ENCODE results near the gene DLX3.
"Not testable (repeated sequence)": the region's sequence is repeated elsewhere in the genome, so short reads cannot be mapped to it uniquely, and the experiment has no call there.

Gene DLX3

DNA sequence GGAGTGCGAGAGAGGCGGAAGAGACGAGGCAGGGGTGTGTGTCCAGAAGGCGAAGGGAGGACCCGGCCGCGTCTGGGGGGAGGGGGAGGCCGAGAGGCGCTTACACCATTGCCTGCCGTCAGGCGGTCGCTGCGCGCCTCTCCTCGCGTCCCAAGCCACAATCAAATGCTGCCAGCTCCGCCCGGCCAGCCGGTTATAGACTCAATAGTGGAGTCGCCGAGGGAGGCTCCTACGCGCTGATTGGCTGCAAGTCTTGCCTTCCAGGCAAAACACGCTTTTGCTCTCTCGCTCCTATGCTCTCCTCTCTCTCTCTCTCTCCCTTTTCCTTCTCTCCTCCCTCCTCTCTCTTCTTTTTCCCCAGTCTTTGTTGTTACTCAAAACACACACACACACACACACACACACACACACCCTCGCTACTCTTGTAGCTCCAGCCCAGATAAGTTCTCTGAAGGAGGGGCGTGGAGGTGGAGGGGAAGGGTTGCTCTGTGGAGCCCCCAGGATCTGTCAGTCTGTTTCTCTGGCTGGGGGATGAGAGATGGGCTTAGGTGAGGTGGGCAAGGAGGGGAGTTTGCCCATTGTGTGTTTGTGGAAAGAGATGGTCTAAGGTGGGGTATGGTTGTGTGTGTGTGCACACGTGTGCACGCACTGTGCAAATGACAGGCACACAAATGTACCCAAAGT is at the start of gene DLX3:
DLX3 (minus strand) TSS at position 170 of the 684 bp plus-strand sequence. CDS start 226 bp downstream, outside the sequence.
- no peak for DNase-seq

DNA sequence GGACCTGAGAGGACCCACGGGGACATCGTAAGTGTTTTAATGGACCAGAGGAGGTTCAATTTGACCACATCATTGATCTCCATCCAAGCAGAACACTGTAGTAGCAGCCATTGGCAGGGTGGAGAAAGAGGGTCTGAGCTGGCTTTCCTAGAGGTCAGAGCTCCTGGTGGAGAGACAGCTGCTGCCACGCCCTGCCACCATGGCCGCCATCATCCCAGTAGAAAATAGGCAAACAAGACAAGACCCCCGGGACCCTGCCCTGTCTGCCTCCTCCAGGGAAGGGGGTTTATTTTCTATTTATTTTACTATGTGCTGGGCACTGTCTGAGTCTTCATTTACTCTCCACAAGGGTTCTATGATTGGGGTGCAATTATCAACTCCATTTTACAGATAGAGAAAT is 49.5 kb upstream of the DLX3 start:
- DNase-seq, result no peak

DNA sequence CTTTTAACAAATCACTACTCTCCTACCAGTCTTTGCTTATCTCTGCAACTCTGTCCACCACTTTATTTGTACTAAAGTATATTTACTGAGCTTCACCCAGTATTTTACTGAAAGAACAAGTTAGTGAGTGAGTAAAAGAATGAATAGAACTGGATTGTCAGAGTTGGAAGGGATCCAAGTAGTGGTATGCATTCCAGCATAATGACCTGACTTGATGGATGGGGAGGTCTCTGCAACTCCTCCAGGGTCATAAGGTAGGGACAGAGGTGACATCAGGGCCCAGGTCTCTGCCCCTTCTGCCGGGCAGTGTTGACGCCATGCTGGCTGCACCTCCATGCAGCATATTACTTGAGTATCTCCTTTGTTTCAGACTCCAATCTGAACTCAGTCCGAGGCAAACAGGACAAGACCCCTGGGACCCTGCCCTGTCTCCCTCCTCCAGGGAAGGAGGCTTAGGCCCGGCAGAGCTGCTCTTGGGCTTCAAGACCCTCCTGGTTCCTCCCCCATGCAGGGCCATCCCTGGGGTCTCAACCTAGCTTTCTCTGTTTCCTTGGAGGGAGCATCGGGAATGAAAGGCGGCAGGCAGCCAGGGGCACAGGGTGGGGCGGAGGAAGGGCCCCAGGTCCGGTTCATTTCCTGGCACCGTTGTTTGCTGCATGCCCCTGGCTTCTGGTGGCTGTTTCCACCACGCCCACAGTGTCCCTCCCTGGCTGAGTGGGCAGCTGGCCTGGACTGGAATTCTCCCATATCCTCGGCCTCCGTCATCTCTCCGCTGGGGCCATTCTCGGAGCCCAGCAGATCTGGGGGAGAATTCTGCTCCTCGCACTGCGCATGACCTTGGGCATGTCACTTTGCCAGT is 48.5 kb upstream of the DLX3 start:
- no peak for DNase-seq

DNA sequence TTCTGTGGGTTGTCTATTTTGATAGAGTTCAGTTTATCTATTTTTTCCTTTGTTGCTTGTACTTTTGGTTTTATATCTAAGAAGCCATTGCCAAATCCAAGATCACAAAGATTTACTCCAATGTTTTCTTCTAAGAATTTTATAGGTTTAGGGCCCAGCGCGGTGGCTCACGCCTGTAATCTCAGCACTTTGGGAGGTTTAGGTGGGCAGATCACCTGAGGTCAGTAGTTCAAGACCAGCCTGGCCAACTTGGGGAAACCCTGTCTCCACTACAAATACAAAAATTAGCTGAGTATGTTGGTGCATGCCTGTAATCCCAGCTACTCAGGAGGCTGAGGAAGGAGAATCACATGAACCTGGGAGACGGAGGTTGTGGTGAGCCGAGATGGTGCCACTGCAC is 47.2 kb upstream of the DLX3 start:
- no peak for DNase-seq

DNA sequence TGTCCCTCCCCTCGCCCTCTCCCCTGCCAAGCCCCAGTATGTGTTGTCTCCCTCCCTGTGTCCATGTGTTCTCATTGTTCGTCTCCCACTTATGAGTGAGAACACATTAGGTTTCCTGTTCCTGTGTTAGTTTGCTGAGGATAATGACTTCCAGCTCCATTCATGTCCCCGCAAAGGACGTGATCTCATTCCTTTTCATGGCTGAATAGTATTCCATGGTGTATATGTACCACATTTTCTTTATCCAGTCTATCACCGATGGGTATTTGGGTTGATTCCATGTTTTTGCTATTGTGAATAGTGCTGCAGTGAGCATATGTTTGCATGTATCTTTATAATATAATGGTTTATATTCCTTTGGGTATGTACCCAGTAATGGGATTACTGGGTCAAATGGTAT is 45.5 kb upstream of the DLX3 start:
- not testable (repeated sequence) for DNase-seq

DNA sequence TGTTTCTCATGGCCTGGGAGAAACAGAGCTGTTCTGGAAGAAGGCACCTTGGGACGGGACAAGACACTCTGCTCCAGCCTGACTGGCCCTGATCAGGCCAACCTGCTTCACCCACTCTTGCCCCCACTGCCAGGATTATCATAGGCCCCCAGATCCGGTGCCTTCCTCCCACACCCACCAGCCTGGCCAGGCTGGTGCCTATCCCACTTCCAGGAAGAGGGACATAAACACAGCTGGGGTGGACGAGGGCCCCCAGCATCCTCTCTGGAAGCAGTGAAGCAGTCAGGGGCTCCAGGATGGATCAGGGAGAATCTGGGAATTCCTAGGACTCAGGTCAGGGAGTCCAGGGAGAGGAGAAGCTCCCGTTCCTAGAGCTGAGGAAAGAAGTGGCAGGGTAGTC is 44.0 kb upstream of the DLX3 start:
- no peak for DNase-seq

DNA sequence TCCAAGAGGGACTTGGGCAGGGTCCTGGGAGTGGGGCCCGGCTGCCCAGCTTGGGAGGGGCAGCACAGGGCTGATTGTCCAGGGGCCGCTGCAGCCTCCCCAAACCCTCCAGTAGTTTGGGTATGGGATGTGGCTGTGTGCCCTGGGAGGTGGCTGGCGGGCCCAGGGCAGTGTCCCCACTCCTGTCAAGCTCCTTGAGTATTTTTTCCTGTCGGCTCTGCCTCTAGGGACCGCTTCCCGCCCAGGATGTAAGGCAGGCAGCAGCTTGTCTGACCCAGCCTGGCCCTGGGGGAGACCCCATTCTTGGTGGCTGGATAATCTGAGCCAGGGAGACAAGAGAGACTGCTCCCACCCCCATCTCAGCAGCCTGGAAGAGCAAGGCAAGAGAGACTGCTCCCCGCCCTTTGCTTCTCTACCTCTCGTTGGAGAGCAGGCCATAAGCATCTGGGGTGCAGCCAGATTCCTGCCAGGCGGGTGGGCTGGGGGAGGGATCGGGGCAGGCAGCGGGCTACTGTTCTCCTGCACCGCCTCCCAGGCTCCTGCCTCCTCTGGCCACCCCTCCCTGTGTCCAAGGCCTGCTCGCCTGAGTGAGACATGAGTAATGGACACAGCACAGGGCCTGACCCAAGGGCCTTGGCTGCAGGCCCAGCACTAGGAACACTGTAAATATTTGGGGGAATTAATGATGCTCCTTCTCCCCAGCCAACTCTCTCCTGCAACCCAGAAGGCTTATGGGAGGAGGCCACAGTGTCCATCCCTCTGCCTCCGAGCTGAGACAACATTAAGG is 42.5 kb upstream of the DLX3 start:
- DNase-seq, result no peak

DNA sequence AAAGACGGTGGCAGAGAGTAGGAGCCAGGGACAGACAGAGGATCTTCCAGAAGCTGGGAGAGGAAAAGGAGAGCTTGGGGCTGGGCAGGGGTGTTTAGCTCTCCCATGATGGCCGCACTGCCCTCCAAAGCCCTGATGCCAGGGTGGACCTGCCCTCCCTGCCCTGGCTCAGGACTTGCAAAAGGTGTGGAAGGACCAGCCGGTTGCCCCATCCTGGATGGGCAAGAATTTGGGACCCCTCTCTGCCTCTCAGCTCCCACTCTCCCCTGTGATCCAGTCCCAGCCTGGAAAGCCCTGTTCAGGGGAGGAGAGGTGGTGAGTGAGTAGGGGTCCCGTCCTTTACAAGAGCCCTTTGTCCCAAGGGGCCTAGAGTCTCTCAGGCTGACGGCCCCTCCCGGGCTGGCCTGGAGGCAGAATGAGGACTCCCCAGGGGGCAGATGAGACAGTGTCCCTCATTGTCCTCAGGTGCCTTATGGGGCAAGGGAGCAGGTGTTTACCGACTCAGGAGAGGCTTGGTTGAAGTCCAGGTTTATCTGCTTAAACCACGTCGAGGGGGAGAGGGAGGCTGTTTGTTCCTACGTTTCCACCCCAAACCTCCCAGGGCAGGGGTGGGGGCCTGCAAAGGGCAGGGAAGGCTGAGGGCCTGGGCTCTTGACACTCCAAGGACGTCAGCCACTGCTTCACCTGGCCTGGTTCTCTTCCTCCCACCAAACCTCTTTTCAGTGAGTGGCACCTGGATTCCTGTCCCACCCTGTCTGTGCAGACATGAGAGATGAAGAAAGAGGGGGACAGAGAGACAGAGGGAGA is 41.6 kb upstream of the DLX3 start:
- DNase-seq, result no peak

DNA sequence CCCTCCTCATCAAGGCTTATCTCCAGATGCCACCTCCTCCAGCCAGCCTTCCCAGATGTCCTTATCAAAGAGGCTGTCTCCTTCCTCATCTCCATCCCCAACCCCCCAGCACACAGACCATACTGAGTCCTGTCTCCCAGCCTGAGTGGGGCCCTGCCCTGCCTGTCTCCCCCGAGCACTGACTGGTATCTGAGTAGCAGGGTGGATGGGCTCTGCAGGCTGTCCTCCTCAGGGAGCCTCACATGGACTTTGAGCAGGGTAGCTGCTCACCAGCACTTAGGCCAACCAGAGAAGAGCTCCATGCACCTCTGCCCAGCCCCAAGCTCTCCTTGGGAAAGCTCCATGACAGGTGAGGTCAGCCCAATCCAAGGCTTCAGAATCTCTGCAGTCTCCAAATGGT is 40.9 kb upstream of the DLX3 start:
- DNase-seq, result no peak

DNA sequence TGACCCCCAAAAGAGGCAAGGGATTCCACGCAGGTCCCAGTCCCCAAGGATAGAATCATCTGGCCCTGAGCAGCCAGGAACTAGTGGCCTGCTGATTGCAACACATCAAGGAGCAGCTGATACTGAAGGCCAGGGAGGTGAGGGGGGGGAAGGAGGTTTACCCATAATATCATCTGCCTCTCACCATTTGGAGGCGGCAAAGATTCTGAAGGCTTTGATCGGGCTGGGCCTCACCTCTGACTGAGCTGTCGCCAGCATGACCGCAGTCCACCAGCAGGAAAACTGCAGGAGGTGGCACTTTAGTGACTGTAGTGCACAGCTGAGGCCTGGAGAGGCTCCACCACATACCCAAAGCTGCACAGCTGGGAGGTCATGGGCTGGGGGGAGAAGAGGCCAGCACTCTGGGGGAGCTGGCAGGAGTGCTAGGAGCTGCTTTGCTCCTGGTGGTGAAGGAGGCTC is 40.4 kb upstream of the DLX3 start:
- no peak for DNase-seq

DNA sequence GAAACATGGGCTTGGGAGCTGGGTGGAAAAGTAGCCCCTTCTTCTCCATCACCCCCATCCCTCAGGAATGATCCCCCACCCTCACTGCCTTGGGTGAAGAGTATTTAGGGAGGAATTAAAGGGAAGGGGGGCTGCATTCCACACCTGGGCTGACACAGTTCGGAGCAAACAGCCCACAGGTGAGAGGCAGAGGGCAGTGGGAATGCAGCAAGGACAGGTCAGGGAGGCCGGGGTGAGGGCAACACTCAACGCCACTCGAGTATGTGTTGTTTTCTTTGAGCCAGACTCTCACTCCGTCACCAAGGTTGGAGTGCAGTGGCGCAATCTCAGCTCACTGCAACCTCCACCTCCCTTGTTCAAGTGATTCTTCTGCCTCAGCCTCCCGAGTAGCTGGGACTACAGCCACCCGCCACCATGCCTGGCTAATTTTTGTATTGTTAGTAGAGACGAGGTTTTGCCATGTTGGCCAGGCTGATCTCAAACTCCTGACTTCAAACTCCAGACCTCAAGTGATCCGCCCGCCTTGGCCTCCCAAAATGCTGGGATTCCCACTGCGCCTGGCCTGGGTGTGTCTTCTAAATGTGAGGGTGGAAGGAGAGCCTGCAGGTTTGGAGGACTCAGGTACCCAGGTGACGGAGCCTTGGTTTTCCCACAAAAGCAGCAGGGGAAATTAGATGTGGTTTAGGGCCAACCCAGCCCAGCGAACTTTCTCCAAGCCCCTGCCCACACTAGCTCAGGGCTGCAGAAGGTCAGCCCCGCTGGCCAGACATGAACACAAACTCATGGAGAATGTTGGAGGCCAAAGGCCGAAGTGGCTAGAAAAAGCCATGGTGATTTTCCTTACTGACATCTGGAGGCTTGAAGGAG is 39.7 kb upstream of the DLX3 start:
- DNase-seq, result no peak

DNA sequence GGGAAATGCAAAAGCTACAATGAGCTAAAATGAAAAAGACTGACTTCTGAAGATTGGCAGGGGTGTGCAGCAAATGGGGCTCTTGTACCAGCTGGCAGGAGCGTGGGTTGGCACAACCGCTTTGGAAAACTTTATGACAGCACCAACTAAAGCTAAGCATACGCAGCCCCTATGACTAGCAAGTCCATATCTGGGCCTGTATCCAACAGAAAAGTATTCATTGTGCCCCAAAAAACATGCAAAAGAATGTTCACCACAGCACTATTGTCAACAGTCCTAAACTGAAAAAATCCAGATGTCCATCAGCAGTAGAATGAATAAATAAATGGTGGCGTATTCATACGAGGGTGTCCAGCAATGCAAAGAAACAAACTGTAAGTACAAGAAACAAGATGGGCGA is 38.3 kb upstream of the DLX3 start:
- DNase-seq, result no peak

DNA sequence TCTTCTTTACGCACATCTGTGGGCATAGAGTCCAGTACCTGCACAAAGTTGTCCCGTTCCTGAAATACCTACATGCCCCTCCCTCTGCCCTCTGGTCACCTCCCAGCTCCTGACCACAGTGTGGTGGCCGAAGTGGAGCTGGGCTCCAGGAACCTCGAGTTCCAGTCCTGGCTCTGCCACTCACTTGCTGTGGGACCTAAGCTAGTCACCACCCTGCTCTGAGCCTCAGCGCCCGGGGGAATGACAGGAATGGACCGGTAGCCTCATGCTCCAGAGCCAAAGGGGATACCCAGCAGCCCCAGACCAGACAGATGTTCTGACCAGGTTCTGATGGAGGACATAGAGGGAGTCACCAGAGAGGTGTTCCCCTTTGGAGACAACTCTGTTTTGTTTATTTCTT is 34.2 kb upstream of the DLX3 start:
- DNase-seq, result no peak

DNA sequence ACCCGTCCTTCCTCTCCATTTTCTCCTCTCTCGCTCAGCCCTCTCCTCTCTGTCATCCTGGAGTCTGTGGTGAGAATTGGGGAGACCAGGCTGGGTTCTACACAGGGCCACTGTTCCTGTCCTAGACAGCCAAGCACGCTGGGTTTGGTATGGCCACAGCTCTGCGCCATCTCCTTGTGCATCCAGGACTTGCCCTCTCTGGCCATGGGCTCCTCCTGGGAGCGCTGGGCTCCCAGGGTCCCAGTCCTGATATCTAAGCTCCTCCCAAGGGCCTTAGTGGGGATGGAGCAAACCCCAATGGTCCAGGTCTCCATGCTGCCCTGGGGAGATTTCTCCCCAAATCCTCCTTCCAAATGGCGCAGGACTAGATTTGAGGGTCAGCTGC is 33.7 kb upstream of the DLX3 start:
- no peak for DNase-seq

DNA sequence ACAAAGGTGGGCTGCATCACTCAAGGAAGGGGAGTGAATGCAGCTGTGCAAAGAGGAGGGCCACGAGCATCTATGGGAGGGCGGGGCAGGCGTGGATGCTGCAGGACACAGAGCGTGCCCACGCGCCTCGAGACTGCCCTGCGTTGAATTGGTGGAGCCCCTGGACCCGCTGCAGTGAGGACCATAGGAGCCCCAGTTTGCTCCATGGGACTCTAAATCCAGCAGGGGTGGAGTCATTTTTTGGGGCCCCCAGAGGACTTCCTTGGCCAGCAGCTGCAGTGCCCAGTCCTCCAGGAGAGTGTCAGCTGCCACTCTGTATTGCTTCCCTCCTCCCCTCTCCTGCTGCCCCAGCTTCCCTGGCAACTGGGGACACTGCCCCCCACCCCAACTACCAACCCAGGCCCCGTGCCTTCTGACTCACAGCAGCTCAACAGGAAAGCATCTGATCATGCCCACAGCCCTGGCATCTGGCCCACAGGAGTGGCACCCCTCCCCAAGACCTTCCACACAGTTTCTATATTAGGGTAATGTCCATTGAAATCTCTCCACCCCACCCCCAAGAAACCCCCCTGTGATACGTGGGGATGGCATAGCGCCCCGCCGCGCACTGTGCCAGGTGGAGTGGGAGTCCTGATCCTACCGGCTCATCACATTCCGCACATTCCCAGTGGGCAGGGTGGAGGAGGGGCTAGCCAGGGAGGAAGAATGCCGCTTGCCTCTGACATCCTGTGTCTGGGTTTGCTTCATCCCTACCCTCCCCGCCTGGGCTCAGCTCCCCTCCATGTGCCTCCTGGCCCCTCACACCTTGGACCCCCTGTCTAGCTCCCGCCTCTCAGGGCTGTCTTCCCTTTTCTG is 33.1 kb upstream of the DLX3 start:
- no peak for DNase-seq

DNA sequence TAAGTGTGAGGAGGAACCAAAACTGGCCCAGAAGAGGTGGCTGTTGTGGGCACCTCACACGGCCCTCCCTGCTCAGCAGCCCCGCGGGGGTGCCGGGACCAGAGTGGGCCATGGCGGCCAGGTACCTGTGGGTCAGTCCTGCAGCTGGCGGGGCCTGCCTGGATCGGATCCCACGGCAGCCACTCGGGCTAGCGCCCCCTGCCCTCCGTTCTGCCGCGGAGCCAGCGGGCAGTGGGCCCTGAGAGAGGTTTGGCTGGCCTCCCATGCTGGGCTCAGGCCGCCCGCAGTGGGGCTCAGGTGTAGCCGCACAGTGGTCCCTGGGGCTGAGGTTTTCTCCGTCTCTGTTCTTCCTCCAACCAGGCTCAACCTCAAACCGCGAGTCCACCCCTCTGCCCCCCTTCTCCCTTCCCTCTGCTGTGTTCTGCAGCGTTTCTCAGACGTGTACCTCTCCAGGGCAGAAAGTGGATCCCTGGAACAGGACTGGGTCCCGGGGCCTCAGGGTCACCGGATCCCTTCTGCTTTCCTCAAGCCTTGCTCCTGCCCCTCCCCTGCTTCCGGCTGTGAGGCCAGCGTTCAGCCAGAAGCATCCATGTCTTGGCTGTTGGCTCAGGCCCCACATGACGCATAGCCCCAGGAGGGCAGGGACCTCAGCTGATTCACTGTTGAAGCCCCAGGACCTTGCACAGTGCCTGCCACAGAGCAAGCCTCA is 32.3 kb upstream of the DLX3 start:
- DNase-seq, result no peak

DNA sequence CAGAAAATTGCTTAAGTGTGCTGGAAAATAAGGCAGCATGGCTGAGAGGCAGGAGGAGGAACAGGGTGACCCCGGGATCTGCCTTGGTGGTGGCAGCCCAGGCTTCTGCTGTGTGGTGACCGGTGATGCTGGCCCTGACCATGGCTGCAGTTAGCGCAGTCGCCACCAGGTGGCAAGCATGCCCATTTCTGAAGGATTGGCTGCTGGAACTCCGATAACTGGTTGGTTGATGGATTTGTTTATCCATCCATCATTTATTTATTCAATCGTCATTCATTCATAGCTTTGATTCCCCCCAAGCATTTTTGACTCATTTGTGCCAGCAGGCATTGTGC is 31.8 kb upstream of the DLX3 start:
- no peak for DNase-seq

DNA sequence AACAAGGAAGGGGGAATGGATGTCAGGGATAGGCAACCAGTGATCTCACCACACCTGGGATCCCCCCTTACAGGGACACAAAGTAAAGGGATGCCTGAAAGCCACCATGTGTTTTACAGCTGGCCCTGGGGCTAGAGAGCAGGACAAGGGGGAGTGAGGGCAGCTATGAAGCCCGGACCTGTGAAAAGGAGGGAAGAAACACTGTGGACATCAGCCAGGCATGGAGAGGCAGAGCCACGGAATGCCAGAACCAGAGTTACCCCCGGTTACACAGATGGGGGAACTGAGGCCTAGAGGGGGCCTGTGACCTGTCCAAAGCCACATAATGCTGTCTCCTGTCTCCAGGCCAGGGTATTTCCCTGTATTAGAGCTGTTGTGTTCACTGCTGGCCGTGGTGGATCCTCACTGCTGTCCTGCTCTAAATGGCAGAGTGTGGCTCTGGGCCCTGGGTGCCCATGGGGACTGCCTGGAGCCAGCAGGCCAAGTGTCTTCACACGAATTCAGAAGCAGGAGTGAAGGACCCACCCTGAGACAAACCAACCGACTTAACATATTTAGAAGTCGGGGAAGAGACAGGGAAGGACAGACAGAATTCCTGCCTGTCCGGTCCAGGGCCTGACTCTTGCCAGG is 31.1 kb upstream of the DLX3 start:
- no peak for DNase-seq

DNA sequence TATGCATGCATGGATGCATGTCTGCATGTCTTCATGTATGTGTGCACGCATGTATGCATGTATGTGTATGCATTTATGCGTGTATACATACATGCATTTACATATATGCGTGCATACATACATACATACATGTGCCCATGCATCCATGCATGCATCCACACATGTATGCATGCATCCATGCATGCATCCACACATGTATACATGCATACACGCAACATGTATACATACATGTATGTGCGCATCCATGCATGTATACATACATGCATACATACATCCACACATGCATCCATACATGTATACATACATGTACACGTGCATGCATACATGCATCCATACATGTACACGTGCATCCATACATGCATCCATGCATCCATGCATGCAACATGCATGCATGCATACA is 29.8 kb upstream of the DLX3 start:
- DNase-seq, result no peak

DNA sequence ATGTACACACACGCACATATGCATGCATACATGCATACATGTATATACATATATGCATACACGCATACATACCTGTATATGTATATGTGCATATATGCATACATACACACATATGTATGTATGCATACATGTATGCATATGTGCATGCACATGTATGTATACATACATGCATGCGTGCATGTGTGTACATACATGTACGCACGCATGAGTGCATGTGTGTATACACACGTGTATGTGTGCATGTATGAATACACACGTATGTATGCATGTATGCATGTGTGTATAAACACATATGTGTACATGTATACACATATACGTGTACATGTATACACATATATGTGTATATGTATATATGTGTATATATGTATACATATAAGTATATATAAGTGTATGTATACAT is 28.5 kb upstream of the DLX3 start:
- no peak for DNase-seq
